K562 (cell line): ENCODE measurements around the gene ARHGEF18. TPM values are rescaled to one million over a fixed set of nuclear protein-coding genes. Genes with fewer than 3 reads are reported as not detected.

Experiments used
- ATAC-seq: fragments of 200-7000 bp; cut with Tn5 transposase; 3 replicates; pipeline ENCODE4 v1.9.1; 2020; ENCODE audit warnings: moderate library complexity
- BruUV-seq: library from RNA; stranded (reverse); fragments of 400-500 nt; replicated peaks from 2 replicates; lab custom pipeline; 2021; lab: Mats Ljungman, UMichigan
- CTCF ChIA-PET: fragments of 300-600 bp; formaldehyde crosslinking; extraction: SDS; loops from one replicate; lab custom pipeline; 2021; ENCODE audit warnings: low intra/inter-chr PET ratio; lab: Yijun Ruan, JAX
- POLR2A ChIA-PET: fragments of 300-600, 350-650 bp; sonication (Branson Sonifier 250); formaldehyde crosslinking; extraction: SDS; loops from one replicate; lab custom pipeline; 2021; ENCODE audit warnings: antibody characterized with exemption, inconsistent platforms; lab: Yijun Ruan, JAX
- DNase-seq, 4 experiments: peaks; one replicate each; pipeline versions ENCODE4 v3.0.0 to v3.0.0-alpha.2; 2011 to 2018; ENCODE audit warnings: low spot score in 3 of 4, mixed read lengths in 3 of 4; ENCODE audit errors: extremely low read depth in 1 of 4
- FAIRE-seq: peaks from 2 replicates; lab custom pipeline; 2011; peaks lifted over from hg19 to GRCh38; lab: Jason Lieb, UNC
- H2AFZ ChIP-seq: 2 replicates; pipeline ENCODE4 v1.6.0; 2011; ENCODE audit warnings: low read depth, low read length, control low read depth, inconsistent platforms
- H3K27ac ChIP-seq: fragments of 200-600 bp; 3 replicates; pipeline ENCODE4 v1.8.0; 2011; ENCODE audit warnings: low read depth, mild to moderate bottlenecking, control low read depth, inconsistent platforms, low read length, moderate library complexity, mixed read lengths; ENCODE audit errors: extremely low read depth
- H3K27me3 ChIP-seq, 2 experiments: fragments of 300-600 bp in 1 of 2; 2 replicates in 1 of 2; 3 replicates in 1 of 2; pipeline versions ENCODE4 v1.6.0 to v1.8.0; 2011; ENCODE audit warnings: inconsistent platforms in 2 of 2, low read length in 2 of 2, mild to moderate bottlenecking in 1 of 2, mixed read lengths in 1 of 2, moderate library complexity in 1 of 2; ENCODE audit not compliant: control insufficient read depth in 2 of 2, insufficient read depth in 2 of 2
- H3K36me3 ChIP-seq: fragments of 300-600 bp; 3 replicates; pipeline ENCODE4 v1.8.0; 2011; ENCODE audit warnings: mild to moderate bottlenecking, low read length, inconsistent platforms; ENCODE audit not compliant: control insufficient read depth, insufficient read depth
- H3K4me1 ChIP-seq, 2 experiments: fragments of 200-600 bp in 1 of 2; replicated peaks in 1 of 2; 2 replicates in 1 of 2; 3 replicates in 1 of 2; pipeline versions ENCODE4 v1.5.1 to v1.8.0; 2011; ENCODE audit warnings: inconsistent platforms in 2 of 2, low read length in 2 of 2, mild to moderate bottlenecking in 1 of 2, mixed read lengths in 1 of 2, moderate library complexity in 1 of 2; ENCODE audit not compliant: control insufficient read depth in 2 of 2, insufficient read depth in 2 of 2
- H3K4me2 ChIP-seq: 2 replicates; pipeline ENCODE4 v1.6.1; 2011; ENCODE audit warnings: low read length, control low read depth, inconsistent platforms, mixed read lengths; ENCODE audit not compliant: insufficient read depth
- H3K4me3 ChIP-seq: fragments of 200-600 bp; sonication (generic), shearing (Covaris generic); 2 replicates; pipeline ENCODE4 v1.5.1; 2016; ENCODE audit warnings: control low read depth, inconsistent platforms
- H3K79me2 ChIP-seq: fragments of 200-600 bp; 3 replicates; pipeline ENCODE4 v1.8.0; 2011; ENCODE audit warnings: low read length, inconsistent platforms; ENCODE audit not compliant: control insufficient read depth, insufficient read depth
- H3K9ac ChIP-seq, 2 experiments: 2 replicates each; pipeline versions ENCODE4 v1.6.0 to v1.6.1; 2011; ENCODE audit warnings: low read depth in 2 of 2, low read length in 2 of 2, control low read depth in 1 of 2, inconsistent platforms in 1 of 2, mild to moderate bottlenecking in 1 of 2, mixed read lengths in 1 of 2; ENCODE audit not compliant: insufficient read depth in 1 of 2
- H3K9me1 ChIP-seq: one replicate; pipeline ENCODE4 v1.6.0; 2011; ENCODE audit warnings: inconsistent platforms, mild to moderate bottlenecking, low read length, moderate library complexity; ENCODE audit not compliant: control insufficient read depth, insufficient read depth
- H3K9me3 ChIP-seq: replicated peaks from 2 replicates; pipeline ENCODE4 v1.5.1; 2011; ENCODE audit warnings: low read depth, low read length, inconsistent platforms; ENCODE audit not compliant: control insufficient read depth, insufficient read depth
- H4K20me1 ChIP-seq: replicated peaks from 2 replicates; pipeline ENCODE4 v1.6.1; 2011; ENCODE audit warnings: low read length, inconsistent platforms, mixed read lengths; ENCODE audit not compliant: control insufficient read depth, insufficient read depth
- BRF2 ChIP-seq: IDR thresholded peaks from 3 replicates; pipeline ENCODE4 v1.6.1; 2011; ENCODE audit warnings: borderline replicate concordance, mild to moderate bottlenecking; ENCODE audit not compliant: insufficient read length, insufficient read depth
- CBFB ChIP-seq: sonication (generic); formaldehyde crosslinking; IDR thresholded peaks from 2 replicates; pipeline ENCODE4 v1.4.0; 2020; ENCODE audit warnings: mild to moderate bottlenecking, missing genetic modification reagents
- CHD1 ChIP-seq: fragments of 200-600 bp; sonication (generic); IDR thresholded peaks from one replicate; pipeline ENCODE4 v1.6.1; 2012; ENCODE audit warnings: mild to moderate bottlenecking, moderate library complexity, low read length, inconsistent platforms
- DEAF1 ChIP-seq: fragments of 450-650 bp; formaldehyde crosslinking; IDR thresholded peaks from 2 replicates; pipeline ENCODE4 v1.4.0; 2020; ENCODE audit warnings: mild to moderate bottlenecking, moderate library complexity
- EGR1 ChIP-seq: fragments of 450-650 bp; conservative IDR thresholded peaks from 2 replicates; pipeline ENCODE4 v1.6.1; 2017; ENCODE audit warnings: mild to moderate bottlenecking
- ELF2 ChIP-seq: fragments of 250-450 bp; sonication (Bioruptor Pico); IDR thresholded peaks from 2 replicates; pipeline ENCODE4 v1.5.0; 2021; ENCODE audit warnings: mild to moderate bottlenecking
- HDGF ChIP-seq: fragments of 450-650 bp; IDR thresholded peaks from 2 replicates; pipeline ENCODE4 v1.6.1; 2016
- MAX ChIP-seq: sonication (generic); formaldehyde crosslinking; IDR thresholded peaks from 2 replicates; pipeline ENCODE4 v1.9.0; 2022; ENCODE audit warnings: mild to moderate bottlenecking, missing genetic modification reagents
- NKRF ChIP-seq: fragments of 450-650 bp; IDR thresholded peaks from 2 replicates; pipeline ENCODE4 v1.6.1; 2016; ENCODE audit warnings: borderline replicate concordance
- PHF20 ChIP-seq: fragments of 450-650 bp; IDR thresholded peaks from 2 replicates; pipeline ENCODE4 v1.6.1; 2018; ENCODE audit not compliant: partially characterized antibody
- POLR3A ChIP-seq: IDR thresholded peaks from 2 replicates; pipeline ENCODE4 v1.6.1; 2011; ENCODE audit warnings: borderline replicate concordance, mild to moderate bottlenecking, moderate library complexity; ENCODE audit not compliant: insufficient read length, insufficient read depth; ENCODE audit errors: extremely low read depth
- U2AF2 ChIP-seq: fragments of 200-400 bp; formaldehyde crosslinking; optimal IDR thresholded peaks from 2 replicates; pipeline ENCODE3; 2017; ENCODE audit warnings: low read depth, mild to moderate bottlenecking, low read length
- WGBS: fragments of 100-300 bp; shearing (Covaris generic); methylation state at CpG from one replicate; pipeline ENCODE4 v1.1.6; 2016; ENCODE audit warnings: low coverage, mixed read lengths; ENCODE audit not compliant: insufficient coverage; ENCODE audit errors: missing lambda C conversion rate; 5-methylcytosine and 5-hydroxymethylcytosine counted together
- in situ Hi-C: fragments of 300-500 bp; cut with MboI; formaldehyde crosslinking; loops from 4 replicates; pipeline ENCODE4 v1.15.0; 2018; ENCODE audit warnings: inconsistent platforms, mixed read lengths
- intact Hi-C: fragments of 100-400 bp; cut with micrococcal nuclease; formaldehyde crosslinking; loops from 2 replicates; pipeline ENCODE4 v1.14.2; 2022
- polyA plus RNA-seq, 8 experiments: library from polyadenylated mRNA; depleted of rRNA in 4 of 8; stranded (reverse) in 5 of 8; unstranded in 3 of 8; fragments of >200 nt; fragmentation: Nextera tagmentation in 2 of 8; fragmentation: Illumina TruSeq in 1 of 8; extraction: Ambion mirVana in 2 of 8; extraction: Trizol in 1 of 8; gene quantifications; 2 replicates each; pipeline versions ENCODE4 v1.2.1 to v1.2.3, GENCODE V29; 2011 to 2014; ENCODE audit warnings: inconsistent platforms in 1 of 8, missing spikeins in 1 of 8
- total RNA-seq, 7 experiments: library from RNA; depleted of rRNA in 6 of 7; stranded (reverse); fragments of >200 nt in 6 of 7; fragmentation: Illumina TruSeq in 2 of 7; extraction: Trizol in 2 of 7; gene quantifications; 2 replicates each; pipeline versions ENCODE4 v1.2.1 to v1.2.3, GENCODE V29; 2011 to 2021; ENCODE audit warnings: low replicate concordance in 1 of 7

ARHGEF18 gene
- total and polyA plus RNA-seq, 9 of the 15 experiments (the other 6 are each of a cell fraction or from before 2014, with no cell fraction given): 0.04 to 16.5 (median 4.5) TPM

GRCh38 chr19:7327802-7328201, 20.9 kb upstream of the ARHGEF18 start:
- Histone ChIP-seq H3K4me1 (no peaks in the 10 kb centered on the region), H3K79me2 (no peaks in the 10 kb centered on the region), H3K9ac (no peak overlapping the region)
- CTCF ChIA-PET: no interaction called here
- FAIRE-seq: no peak
- no peak for TF ChIP-seq EGR1
- TF ChIP-seq U2AF2: no peak
- TF ChIP-seq CBFB (CRISPR knock-in tag): no peak
- TF ChIP-seq HDGF: no peak
- TF ChIP-seq NKRF: no peak
- no peak for TF ChIP-seq POLR3A
- no peak for TF ChIP-seq DEAF1
- no peak for TF ChIP-seq BRF2
- TF ChIP-seq MAX (CRISPR knock-in tag): no peak
- TF ChIP-seq PHF20: no peak
- no peak for TF ChIP-seq ELF2
- no peak for TF ChIP-seq CHD1
- TF ChIP-seq, all 486 proteins: peak for 0
- intact Hi-C loops (no loop called here), in situ Hi-C loops (no loop called here)
- POLR2A ChIA-PET: no interaction called here
- no TSS peak for BruUV-seq
- ATAC-seq (no peak), DNase-seq (no peak)
- no peaks in the 10 kb centered on the region; the same call in 1 of the 2 replicates for H4K20me1 ChIP-seq
- H2AFZ ChIP-seq: no peak overlapping the region
- H3K36me3 ChIP-seq: no peaks in the 10 kb centered on the region
- H3K27me3 ChIP-seq: peaks cover 0 to under 1% of the 10 kb centered on the region in 2 experiments; a peak in 1 of 5 replicates
- WGBS: 0% methylated on average over 1 of the region's 1 CpG
- no peak overlapping the region for H3K4me2 ChIP-seq
- 0 out of 2 replicates have a peak, but pooled peaks cover 2% of the 10 kb centered on the region for H3K9me3 ChIP-seq
- no peak overlapping the region for H3K4me3 ChIP-seq
- no peaks in the 10 kb centered on the region for H3K9me1 ChIP-seq
- H3K27ac ChIP-seq: no peak overlapping the region
